GM12872 (cell line): ENCODE results near the gene NKX2-3.

Source experiments
- CTCF ChIP-seq: IDR thresholded peaks from 3 replicates; pipeline ENCODE4 v1.5.1; 2011; ENCODE audit warnings: low read depth, mild to moderate bottlenecking, low read length, moderate library complexity; ENCODE audit not compliant: insufficient read depth

The NKX2-3 gene

DNA sequence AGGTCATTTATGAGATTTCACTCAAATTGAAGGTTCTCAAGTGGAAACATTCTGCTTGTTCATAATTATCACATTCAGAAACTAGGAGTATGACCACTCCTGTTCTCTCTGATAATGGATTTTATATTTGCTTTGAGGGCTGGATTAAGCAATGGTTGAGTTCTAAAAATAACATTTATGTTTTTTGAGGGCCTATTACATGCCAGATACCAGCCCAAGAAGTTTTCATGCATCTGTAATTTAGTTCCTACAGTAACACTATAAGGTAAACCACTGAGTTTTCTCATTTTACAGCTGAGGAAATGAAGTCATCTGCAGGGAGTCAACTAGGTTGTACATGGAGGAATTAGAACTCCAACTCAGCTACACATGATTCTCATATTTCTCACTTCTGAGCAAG lies 25.5 kb upstream of the NKX2-3 start:
- TF ChIP-seq CTCF: no peak

DNA sequence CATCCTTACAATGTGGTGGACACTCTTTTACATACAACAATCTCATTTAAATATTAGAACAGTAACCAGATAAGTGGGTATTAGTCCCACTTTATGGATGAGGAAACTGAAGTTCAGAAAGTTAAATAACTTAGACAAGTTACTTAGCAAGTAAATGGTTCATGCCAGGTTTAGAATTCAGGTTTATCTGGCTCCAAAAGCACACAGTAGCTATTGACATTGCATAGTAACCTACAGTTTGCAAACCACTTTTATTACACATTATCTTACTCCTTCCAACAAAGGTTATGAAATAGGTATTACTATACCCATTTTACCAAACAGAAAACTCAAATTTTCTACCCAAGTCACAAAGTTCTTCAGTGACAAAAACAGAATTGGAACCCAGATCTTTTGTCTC lies 19.7 kb upstream of the NKX2-3 start:
- TF ChIP-seq CTCF: no peak

DNA sequence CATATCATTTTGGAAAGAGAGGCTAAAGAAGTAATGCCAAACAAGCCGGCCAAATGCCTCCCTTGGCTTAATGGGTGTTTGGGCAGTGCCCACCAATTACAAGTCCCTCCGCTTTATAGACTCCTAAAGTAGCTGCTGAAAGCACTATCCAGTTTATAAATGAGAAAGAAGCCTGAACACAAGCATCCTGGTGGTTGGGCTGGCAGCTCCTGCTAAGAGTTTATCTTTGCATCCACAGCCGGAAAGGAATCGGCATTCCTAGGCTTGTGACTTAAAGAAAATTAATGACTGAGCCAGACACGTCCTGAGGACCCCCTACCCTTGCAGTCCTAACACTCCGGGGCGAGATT lies 13.1 kb upstream of the NKX2-3 start:
- TF ChIP-seq CTCF: no peak

- TF ChIP-seq CTCF: no peak
These were observed 12.5 kb upstream of the NKX2-3 start for GRCh38 chr10:99520040-99520846.

DNA sequence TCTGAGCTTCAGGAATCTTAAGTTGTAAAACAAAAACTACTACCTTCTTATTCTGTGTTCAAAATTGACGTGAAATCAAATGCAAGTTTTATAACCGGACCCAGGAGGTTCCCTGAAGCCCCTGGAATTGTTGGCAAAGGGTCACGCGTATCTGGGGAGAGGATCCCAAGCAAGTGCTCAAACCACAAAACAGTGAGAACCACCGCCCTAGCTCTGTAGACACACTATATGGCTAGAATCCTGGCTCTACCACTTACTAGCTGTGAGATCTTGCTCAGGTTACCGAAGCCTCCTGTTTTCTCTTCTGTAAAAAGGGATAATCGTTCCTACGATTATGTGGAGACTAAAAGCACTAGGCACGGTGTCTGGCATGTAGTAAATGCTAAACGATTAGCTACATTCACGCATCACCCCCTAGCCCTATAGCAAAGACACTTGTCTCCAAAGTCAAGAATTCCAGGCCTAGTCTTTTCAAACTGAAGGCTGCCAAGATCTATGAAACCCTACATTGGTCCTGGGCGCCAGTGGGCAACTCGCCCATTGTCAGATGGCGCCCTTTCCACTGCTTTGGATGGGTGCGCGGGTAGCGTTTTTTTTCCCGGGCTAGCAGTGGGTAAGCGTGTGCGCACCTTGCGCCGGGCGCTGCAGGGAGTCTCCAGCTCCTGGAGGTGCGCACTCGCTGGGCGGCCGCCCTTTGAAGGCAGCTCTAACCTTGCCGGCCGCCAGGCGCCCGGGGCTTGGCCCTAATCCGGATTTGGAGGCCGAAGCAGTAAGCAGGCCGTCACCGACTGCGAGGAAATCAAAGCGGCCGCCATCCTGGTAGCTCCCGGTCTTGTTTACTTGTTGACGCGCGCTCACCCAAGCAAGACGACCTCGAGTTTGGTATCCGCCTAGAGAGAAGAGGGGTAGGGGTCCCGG lies 11.6 kb upstream of the NKX2-3 start:
- no peak for TF ChIP-seq CTCF

DNA sequence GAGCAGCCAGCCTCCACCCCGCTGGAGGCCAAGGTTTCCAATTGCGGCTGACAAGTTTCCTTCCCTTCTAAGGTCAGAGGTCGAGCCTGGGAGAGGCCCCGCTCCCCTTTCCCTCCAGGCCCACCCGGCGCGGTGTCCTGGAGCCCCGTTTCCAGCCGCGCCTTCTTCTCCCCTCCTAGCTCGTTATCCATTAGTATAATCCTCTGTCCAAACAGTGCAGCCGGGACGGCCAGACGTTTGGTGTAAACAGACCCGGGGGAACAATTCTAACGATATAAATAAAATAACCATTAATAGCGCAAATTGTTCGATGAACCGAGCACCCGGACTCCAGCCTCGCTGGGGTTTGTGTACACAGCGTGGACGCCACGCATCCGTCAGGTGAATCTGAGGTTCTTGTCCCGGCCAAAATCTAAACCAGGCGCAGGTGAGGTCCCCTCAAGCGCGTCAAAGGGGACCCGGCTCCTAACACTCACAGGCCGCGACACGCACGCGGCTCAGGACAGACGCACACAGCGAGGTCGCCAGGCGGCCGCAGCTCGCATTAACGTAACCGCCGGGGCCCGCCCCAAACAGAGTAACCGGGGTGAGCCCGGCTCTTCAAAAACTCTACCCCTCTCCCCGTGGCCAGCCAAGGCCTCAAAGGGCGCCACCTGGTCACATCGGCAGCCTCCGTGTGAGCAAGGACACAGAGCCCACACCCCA lies 10.8 kb upstream of the NKX2-3 start:
- no peak for TF ChIP-seq CTCF
